Spleen (tissue), 11 donors: ENCODE results near the gene OR13C8. TPM values are rescaled to one million over a fixed set of nuclear protein-coding genes. Genes with fewer than 3 reads are reported as not detected.
"Not testable (repeated sequence)": the region's sequence is repeated elsewhere in the genome, so short reads cannot be mapped to it uniquely, and the experiment has no call there.

Experiments used
- DNase-seq: peaks from one replicate; pipeline ENCODE4 v3.0.0-alpha.2; 2020
- H3K27ac ChIP-seq, 8 donors: fragments of 200-600 bp; sonication (generic) in 7 of 8; 1 replicate in 4 of 8; 2 replicates in 4 of 8; pipeline versions ENCODE4 v1.5.0 to v1.8.0; 2016 to 2021; ENCODE audit warnings: inconsistent platforms in 4 of 8, mild to moderate bottlenecking in 4 of 8, moderate library complexity in 1 of 8
- H3K27me3 ChIP-seq, 7 donors: fragments of 200-600 bp; sonication (generic) in 6 of 7; replicated peaks in 1 of 7; 1 replicate in 4 of 7; 2 replicates in 3 of 7; pipeline versions ENCODE4 v1.5.0 to v1.8.0; 2016 to 2021; ENCODE audit warnings: inconsistent platforms in 3 of 7, mild to moderate bottlenecking in 1 of 7
- H3K36me3 ChIP-seq, 6 donors: fragments of 200-600 bp; sonication (generic) in 5 of 6; 1 replicate in 4 of 6; 2 replicates in 2 of 6; pipeline versions ENCODE4 v1.5.0 to v1.8.0; 2016 to 2021; ENCODE audit warnings: inconsistent platforms in 2 of 6
- H3K4me1 ChIP-seq, 6 donors: fragments of 200-600 bp; sonication (generic) in 5 of 6; 1 replicate in 3 of 6; 2 replicates in 3 of 6; pipeline versions ENCODE4 v1.5.0 to v1.8.0; 2016 to 2021; ENCODE audit warnings: inconsistent platforms in 3 of 6
- H3K4me3 ChIP-seq, 8 donors: fragments of 200-600 bp; sonication (generic) in 7 of 8; 1 replicate in 4 of 8; 2 replicates in 4 of 8; pipeline versions ENCODE4 v1.5.0 to v1.8.0; 2016 to 2021; ENCODE audit warnings: inconsistent platforms in 4 of 8, mild to moderate bottlenecking in 4 of 8, moderate library complexity in 2 of 8
- H3K9me3 ChIP-seq, 8 donors: fragments of 200-600 bp; sonication (generic) in 7 of 8; 1 replicate in 4 of 8; 2 replicates in 4 of 8; pipeline versions ENCODE4 v1.5.0 to v1.8.0; 2016 to 2021; ENCODE audit warnings: inconsistent platforms in 4 of 8
- CTCF ChIP-seq, 11 experiments: fragments of 200-600 bp in 7 of 11; fragments of 450-650 bp in 4 of 11; sonication (generic) in 4 of 11; IDR thresholded peaks in 8 of 11; conservative IDR thresholded peaks in 3 of 11; 1 replicate in 7 of 11; 2 replicates in 4 of 11; pipeline versions ENCODE4 v1.4.0 to v1.8.0; 2016 to 2021; ENCODE audit warnings: antibody characterized with exemption in 11 of 11, inconsistent platforms in 4 of 11, mild to moderate bottlenecking in 1 of 11
- POLR2A ChIP-seq, 3 donors: fragments of 450-650 bp; IDR thresholded peaks; one replicate each; pipeline ENCODE4 v1.5.1; 2017; ENCODE audit warnings: antibody characterized with exemption in 3 of 3, mild to moderate bottlenecking in 1 of 3
- POLR2AphosphoS5 ChIP-seq, 3 donors: sonication (generic); formaldehyde crosslinking; IDR thresholded peaks; one replicate each; pipeline ENCODE4 v1.5.1; 2017; ENCODE audit warnings: antibody characterized with exemption in 3 of 3
- WGBS, 5 donors: extraction: QIAGEN DNeasy Blood & Tissue Kit in 3 of 5; methylation state at CpG; one replicate each; pipeline versions ENCODE4 v1.1.5 to v1.1.7; 2013 to 2018; 5-methylcytosine and 5-hydroxymethylcytosine counted together
- intact Hi-C: fragments of 100-400 bp; cut with DNase I; formaldehyde crosslinking; loops from one replicate; pipeline ENCODE4 v1.15.0; 2023; ENCODE audit warnings: low total_unique reads
- polyA plus RNA-seq, 3 donors: library from polyadenylated mRNA; stranded (reverse); fragments of 200-250 nt; gene quantifications; one replicate each; pipeline ENCODE4 v1.2.1, GENCODE V29; 2013
- total RNA-seq, 7 donors: library from RNA; depleted of rRNA in 3 of 7; stranded (reverse); fragments of >200 nt in 3 of 7; fragmentation: NEBNext Ultra II Directional in 4 of 7; extraction: Animal tissue kit (Norgen Biotek cat#: 25700) in 4 of 7; gene quantifications; one replicate each; pipeline versions ENCODE4 v1.1.0 to v1.2.1, GENCODE V29; 2016 to 2021
- donor health status: healthy with polysubstance abuse.
- donor health status: DM: no; HTN: no; CAD: no; lungs with moderate emphysema.
- donor health status: DM: no; HTN: no; CAD: no.
- donor health status: Bipolar disorder and iron deficiency.
- donor health status: healthy.
- donor health status: DM: no; HTN: no; CAD: no.
- donor health status: DM: yes; HTN: yes; CAD: no.

The OR13C8 gene
- total and polyA plus RNA-seq, 10 donors, result not detected

- H3K4me3 ChIP-seq, result no peak overlapping the region
- H3K4me1 ChIP-seq, result no peaks in the 10 kb centered on the region
- intact Hi-C loops, result no loop called here
- no peaks in the 10 kb centered on the region for H3K9me3 ChIP-seq
- no peak for DNase-seq
- H3K27ac ChIP-seq, result no peak overlapping the region
- TF ChIP-seq CTCF (IDR thresholded peaks at IDR 0.05 in 8 of 11, conservative IDR thresholded peaks at IDR 0.05 in 3 of 11) (no peak), POLR2AphosphoS5 (IDR thresholded peaks at IDR 0.05) (no peak), POLR2A (IDR thresholded peaks at IDR 0.05) (no peak)
- H3K27me3 ChIP-seq, result no peaks in the 10 kb centered on the region
- no peaks in the 10 kb centered on the region for H3K36me3 ChIP-seq
- 70 to 83% (median 78%) methylated on average over 3 of the region's 3 CpGs for WGBS, 5 donors
These were observed 35.8 kb downstream of the OR13C8 start for GRCh38 chr9:104604801-104605200.

- H3K27ac ChIP-seq, H3K4me1 ChIP-seq, H3K27me3 ChIP-seq, intact Hi-C loops, H3K9me3 ChIP-seq, H3K36me3 ChIP-seq, H3K4me3 ChIP-seq, DNase-seq: not testable (repeated sequence)
- WGBS, 5 donors, result 55 to 74% (median 58%) methylated on average over 1 of the region's 1 CpG
These were observed 36.6 kb downstream of the OR13C8 start, which contains the start of gene OR13C2 for GRCh38 chr9:104605527-104605926. OR13C2 (minus strand) TSS chr9:104605627; CDS start chr9:104605627, 0 bp downstream.

- no peaks in the 10 kb centered on the region for H3K36me3 ChIP-seq
- intact Hi-C loops, result no loop called here
These were observed 37.2 kb downstream of the OR13C8 start for GRCh38 chr9:104606152-104606551.

GRCh38 chr9:104608336-104608735 lies 39.4 kb downstream of the OR13C8 start:
- no peak for DNase-seq
- WGBS, 5 donors, result 47 to 56% (median 51%) methylated on average over 1 of the region's 1 CpG
- Histone ChIP-seq H3K4me3 (no peak overlapping the region), H3K27me3 (no peaks in the 10 kb centered on the region), H3K27ac (no peak overlapping the region), H3K4me1 (no peaks in the 10 kb centered on the region), H3K36me3 (no peaks in the 10 kb centered on the region), H3K9me3 (no peaks in the 10 kb centered on the region)
- intact Hi-C loops, result no loop called here
- TF ChIP-seq POLR2AphosphoS5 (IDR thresholded peaks at IDR 0.05), result no peak

More at GRCh38 chr9:104606152-104606551, 37.2 kb downstream of the OR13C8 start:
- TF ChIP-seq POLR2AphosphoS5 (IDR thresholded peaks at IDR 0.05) (no peak), POLR2A (IDR thresholded peaks at IDR 0.05) (no peak), CTCF (IDR thresholded peaks at IDR 0.05 in 8 of 11, conservative IDR thresholded peaks at IDR 0.05 in 3 of 11) (no peak)
- no peak overlapping the region for H3K27ac ChIP-seq
- H3K4me3 ChIP-seq, result no peak overlapping the region
- 85 to 95% (median 95%) methylated on average over 2 of the region's 2 CpGs for WGBS, 5 donors
- no peaks in the 10 kb centered on the region for H3K27me3 ChIP-seq
- H3K4me1 ChIP-seq, result no peaks in the 10 kb centered on the region
- no peak for DNase-seq
- H3K9me3 ChIP-seq, result no peaks in the 10 kb centered on the region

- 79 to 95% (median 87%) methylated on average over 2 of the region's 2 CpGs for WGBS, 5 donors
These were observed 42.2 kb downstream of the OR13C8 start for GRCh38 chr9:104611213-104611612.

More at GRCh38 chr9:104611213-104611612, 42.2 kb downstream of the OR13C8 start:
- H3K4me3 ChIP-seq, result no peak overlapping the region
- H3K9me3 ChIP-seq, result peaks cover 0 to 7% (median 5%) of the 10 kb centered on the region in 8 donors
- no peak overlapping the region for H3K27ac ChIP-seq
- H3K36me3 ChIP-seq, result no peaks in the 10 kb centered on the region
- no peak for DNase-seq
- intact Hi-C loops, result loop anchor here (10.0 kb wide), 1 partner anchor 56 kb away; no protein-coding TSS in a partner anchor
- H3K4me1 ChIP-seq, result no peaks in the 10 kb centered on the region
- no peaks in the 10 kb centered on the region for H3K27me3 ChIP-seq
- no peak for TF ChIP-seq CTCF (IDR thresholded peaks at IDR 0.05 in 8 of 11, conservative IDR thresholded peaks at IDR 0.05 in 3 of 11)
- TF ChIP-seq POLR2AphosphoS5 (IDR thresholded peaks at IDR 0.05), result no peak
